Spleen (tissue), 7 donors: Measurements from ENCODE around the gene NRROS.

Experiments used
- CTCF ChIP-seq, 11 experiments: fragments of 200-600 bp in 7 of 11; fragments of 450-650 bp in 4 of 11; sonication (generic) in 4 of 11; IDR thresholded peaks in 8 of 11; conservative IDR thresholded peaks in 3 of 11; 1 replicate in 7 of 11; 2 replicates in 4 of 11; pipeline versions ENCODE4 v1.4.0 to v1.8.0; 2016 to 2021; ENCODE audit warnings: antibody characterized with exemption in 11 of 11, inconsistent platforms in 4 of 11, mild to moderate bottlenecking in 1 of 11
- POLR2A ChIP-seq, 3 donors: fragments of 450-650 bp; IDR thresholded peaks; one replicate each; pipeline ENCODE4 v1.5.1; 2017; ENCODE audit warnings: antibody characterized with exemption in 3 of 3, mild to moderate bottlenecking in 1 of 3
- POLR2AphosphoS5 ChIP-seq, 3 donors: sonication (generic); formaldehyde crosslinking; IDR thresholded peaks; one replicate each; pipeline ENCODE4 v1.5.1; 2017; ENCODE audit warnings: antibody characterized with exemption in 3 of 3
- donor health status: DM: no; HTN: no; CAD: no; lungs with moderate emphysema.
- donor health status: DM: no; HTN: no; CAD: no.
- donor health status: DM: no; HTN: no; CAD: no.

- TF ChIP-seq CTCF (IDR thresholded peaks at IDR 0.05 in 8 of 11, conservative IDR thresholded peaks at IDR 0.05 in 3 of 11) (no peak), POLR2AphosphoS5 (IDR thresholded peaks at IDR 0.05) (no peak), POLR2A (IDR thresholded peaks at IDR 0.05) (no peak)
Observed at GRCh38 chr3:196633555-196634151, 5.8 kb upstream of the NRROS start.
